Measurements from ENCODE around the gene RPE65.
"Not testable (repeated sequence)": the region's sequence is repeated elsewhere in the genome, so short reads cannot be mapped to it uniquely, and the experiment has no call there.

RPE65 gene

DNA sequence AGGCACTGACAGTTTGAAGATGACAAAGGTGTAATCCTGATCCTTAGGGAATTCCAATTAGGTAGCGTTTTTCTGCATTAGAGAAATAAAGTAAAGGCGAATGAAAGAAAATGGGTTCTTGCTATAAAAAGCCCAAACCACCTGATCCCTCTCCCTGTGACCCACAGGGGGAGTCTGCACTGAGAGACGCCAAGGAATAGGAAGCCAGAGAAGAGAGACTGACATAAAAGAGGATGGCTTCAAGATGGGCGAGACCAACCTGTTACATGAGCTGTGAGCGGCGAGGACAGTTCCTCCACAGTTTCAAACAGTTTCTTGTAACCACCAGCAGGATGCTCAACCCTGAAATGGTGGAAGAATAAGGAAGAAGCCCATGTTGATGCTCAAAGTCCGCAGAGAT lies 1.4 kb downstream of the RPE65 start:
- DNase-seq = no peak

GRCh38 chr1:68445709-68446108 lies 4.0 kb downstream of the RPE65 start:
- no peak for DNase-seq

DNA sequence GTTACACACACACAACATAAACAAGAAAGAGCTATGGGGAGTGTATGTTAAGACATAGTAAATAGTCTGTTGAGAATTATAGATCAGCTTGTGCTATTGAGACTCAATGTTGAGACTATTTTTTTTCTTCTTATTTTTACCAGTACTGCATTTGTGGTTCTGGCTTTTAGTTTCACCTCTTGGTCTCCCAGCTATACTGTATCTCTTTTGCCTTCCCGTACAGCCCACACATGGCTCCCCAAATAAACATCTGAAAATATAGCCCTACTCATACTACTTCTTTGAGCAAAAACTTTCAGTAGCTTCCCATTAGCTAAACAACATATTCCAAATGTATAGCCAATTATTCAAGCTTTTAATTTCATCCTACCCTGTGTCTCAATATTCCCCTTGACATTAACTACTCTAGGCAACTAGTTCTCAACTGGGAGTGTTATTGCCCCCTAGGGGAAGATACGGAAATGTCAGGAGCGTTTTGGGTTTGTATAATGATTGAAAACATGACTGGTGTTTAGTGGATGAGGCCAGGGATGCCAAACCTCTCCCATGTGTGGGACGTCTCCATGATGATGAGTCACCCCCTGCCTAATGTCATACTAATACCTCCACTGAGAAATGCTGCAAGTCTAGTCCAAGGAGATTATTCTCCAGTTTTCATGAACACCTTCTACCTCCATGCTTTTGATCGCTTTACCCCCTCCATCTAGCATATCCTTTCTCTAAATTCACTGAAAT lies 6.8 kb downstream of the RPE65 start:
- DNase-seq = peak; percentile 35

GRCh38 chr1:68442006-68442405 lies 7.7 kb downstream of the RPE65 start:
- no peak for DNase-seq

DNA sequence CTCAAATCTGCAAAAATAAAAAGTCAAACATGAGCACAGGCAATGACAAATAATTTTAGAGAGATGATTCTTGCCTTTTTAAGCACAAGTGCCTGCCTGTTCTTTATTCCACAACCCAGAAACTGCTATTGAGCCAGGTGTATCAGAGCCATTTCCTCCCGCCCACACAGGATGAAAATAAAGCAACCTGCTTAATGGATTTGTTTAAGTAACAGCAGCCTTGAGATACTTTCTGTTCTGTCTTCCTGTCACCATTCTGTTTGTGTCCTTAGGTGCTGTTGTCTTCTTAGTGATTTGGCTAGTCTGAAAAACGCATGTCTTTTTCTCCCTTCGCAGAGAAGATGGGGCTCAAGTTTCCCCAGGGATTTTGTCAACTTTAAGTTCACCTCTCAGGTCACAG lies 11.4 kb downstream of the RPE65 start:
- DNase-seq = no peak

GRCh38 chr1:68433395-68433794 lies 16.4 kb downstream of the RPE65 start:
- no peak for DNase-seq

- no peak for DNase-seq
Observed at GRCh38 chr1:68431076-68431475, 18.7 kb downstream of the RPE65 start.

GRCh38 chr1:68429233-68429808 lies 20.4 kb downstream of the RPE65 start:
- no peak for DNase-seq

- DNase-seq = no peak
Observed at GRCh38 chr1:68426594-68426993, 23.2 kb downstream of the RPE65 start.

- no peak for DNase-seq
Observed at GRCh38 chr1:68421350-68421749, 28.4 kb downstream of the RPE65 start.

DNA sequence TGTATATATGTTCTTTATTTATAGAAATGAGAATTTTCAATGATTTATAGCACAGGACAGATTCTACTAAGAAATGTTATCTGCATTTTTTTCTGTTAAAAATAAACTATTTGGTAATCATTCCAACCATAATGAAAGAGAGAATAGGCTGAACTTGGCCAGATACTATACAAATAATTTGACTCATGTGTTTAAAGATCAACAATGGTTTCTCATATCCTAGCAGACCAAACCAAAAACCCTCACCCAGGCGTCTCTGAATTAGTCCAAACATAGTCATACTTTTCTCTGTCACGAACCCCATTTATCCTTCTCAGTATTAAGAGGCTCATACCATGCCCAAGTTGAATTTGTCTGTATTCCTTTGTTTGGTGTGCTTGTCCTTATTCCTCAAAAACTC lies 40.3 kb downstream of the RPE65 start:
- no peak for DNase-seq

GRCh38 chr1:68401506-68401905 lies 48.2 kb downstream of the RPE65 start:
- no peak for DNase-seq

DNA sequence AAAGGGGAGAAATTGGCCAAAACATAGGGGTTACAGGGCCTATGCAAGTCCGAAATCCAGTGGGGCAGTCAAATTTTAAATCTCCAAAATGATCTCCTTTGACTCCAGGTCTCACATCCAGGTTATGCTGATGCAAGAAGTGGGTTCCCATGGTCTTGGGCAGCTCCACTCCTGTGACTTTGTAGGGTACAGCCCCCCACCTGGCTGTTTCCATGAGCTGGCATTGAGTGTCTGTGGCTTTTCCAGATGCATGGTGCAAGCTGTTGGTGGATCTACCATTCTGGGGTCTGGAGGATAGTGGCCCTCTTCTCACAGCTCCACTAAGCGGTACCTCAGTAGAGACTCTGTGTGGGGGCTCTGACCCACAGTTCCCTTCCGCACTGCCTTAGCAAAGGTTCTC lies 54.2 kb downstream of the RPE65 start:
- not testable (repeated sequence) for DNase-seq

GRCh38 chr1:68392474-68392873 lies 57.3 kb downstream of the RPE65 start:
- not testable (repeated sequence) for DNase-seq

GRCh38 chr1:68385798-68386524 lies 63.8 kb downstream of the RPE65 start:
- DNase-seq = not testable (repeated sequence)

GRCh38 chr1:68384872-68385411 lies 64.8 kb downstream of the RPE65 start:
- DNase-seq = no peak

- DNase-seq = no peak
Observed at GRCh38 chr1:68384321-68384813, 65.4 kb downstream of the RPE65 start.

DNA sequence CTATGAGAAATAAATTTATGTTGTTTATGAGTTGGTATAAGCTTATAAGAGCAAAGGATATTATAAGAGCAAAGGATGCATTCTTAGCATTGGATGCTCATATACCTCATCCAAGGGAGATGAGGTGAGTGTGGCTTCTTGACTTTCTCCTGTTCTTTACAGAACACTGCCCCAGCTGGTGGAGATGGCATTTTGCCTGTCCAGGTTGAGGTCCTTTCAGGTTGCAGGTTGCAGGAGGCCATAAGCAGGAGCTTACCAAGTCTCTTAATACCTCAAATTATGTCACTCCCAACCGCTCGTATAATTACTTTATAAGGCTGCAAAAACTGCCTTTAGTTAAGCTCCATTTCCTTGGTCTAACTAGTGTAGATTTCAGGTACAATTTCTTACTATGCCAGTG lies 66.7 kb downstream of the RPE65 start:
- DNase-seq = no peak

DNA sequence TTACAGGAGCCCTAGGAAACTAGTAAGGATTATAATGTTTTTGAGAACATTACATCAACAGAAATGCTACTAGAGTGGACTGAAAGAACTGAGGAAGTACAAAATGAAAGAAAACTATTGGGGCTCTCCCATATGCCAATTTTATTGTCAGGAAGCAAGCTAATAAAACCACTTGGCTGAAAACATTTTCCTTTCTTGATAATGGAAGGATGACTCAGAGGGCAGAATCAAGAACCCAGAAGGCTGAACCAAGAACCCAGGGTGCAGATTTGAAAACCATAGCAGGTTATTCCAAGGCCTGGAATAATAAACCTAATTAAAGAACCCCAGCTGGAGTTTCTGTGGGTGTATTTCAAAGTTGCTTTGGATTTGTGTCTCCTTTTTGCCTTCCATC lies 70.7 kb downstream of the RPE65 start:
- no peak for DNase-seq
